Astrocyte (in vitro differentiated cells and primary cell): ENCODE results near the gene TNPO3.

Source experiments
- EZH2 ChIP-seq: IDR thresholded peaks from 2 replicates; pipeline ENCODE4 v1.6.1; 2012; ENCODE audit warnings: mild to moderate bottlenecking, low read length, inconsistent platforms; ENCODE audit not compliant: insufficient read depth
- TF ChIP-seq, protein P1 (sequence below): IDR thresholded peaks from 2 replicates; pipeline ENCODE4 v1.5.1; 2011; ENCODE audit warnings: low read depth, mild to moderate bottlenecking, inconsistent platforms, low read length, moderate library complexity; ENCODE audit not compliant: insufficient read depth

DNA sequence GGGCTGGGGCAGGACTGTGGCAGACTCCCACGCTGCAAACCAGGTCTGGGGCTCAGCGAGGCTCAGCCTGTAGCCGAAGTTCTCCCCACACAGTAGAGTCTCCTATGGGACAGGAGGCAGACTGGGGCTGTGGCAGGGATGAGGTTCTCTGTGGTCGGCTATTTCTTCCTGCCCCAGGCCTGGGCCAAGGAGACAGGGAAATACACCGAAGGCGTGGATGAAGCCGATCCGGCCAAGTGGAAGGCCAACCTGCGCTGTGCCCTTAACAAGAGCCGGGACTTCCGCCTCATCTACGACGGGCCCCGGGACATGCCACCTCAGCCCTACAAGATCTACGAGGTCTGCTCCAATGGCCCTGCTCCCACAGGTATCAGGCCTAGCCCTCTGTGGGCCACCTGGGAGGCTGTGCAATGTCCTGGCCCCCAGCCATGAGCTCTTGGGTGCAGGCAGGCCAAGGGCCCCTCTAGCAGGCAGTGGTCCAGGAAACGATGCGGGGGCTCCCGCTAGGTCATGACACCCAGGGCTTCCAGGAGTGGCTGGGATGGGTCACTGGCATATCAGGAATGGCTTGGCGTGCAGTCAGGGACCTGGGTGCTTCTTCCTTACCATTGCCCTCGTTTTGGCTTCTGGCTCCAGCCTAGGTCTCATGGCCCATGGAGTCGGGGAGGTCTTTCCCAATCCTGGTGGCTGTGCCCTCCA lies 109.1 kb downstream of the TNPO3 start:
- no peak for TF ChIP-seq EZH2
- TF ChIP-seq, protein P1, sequence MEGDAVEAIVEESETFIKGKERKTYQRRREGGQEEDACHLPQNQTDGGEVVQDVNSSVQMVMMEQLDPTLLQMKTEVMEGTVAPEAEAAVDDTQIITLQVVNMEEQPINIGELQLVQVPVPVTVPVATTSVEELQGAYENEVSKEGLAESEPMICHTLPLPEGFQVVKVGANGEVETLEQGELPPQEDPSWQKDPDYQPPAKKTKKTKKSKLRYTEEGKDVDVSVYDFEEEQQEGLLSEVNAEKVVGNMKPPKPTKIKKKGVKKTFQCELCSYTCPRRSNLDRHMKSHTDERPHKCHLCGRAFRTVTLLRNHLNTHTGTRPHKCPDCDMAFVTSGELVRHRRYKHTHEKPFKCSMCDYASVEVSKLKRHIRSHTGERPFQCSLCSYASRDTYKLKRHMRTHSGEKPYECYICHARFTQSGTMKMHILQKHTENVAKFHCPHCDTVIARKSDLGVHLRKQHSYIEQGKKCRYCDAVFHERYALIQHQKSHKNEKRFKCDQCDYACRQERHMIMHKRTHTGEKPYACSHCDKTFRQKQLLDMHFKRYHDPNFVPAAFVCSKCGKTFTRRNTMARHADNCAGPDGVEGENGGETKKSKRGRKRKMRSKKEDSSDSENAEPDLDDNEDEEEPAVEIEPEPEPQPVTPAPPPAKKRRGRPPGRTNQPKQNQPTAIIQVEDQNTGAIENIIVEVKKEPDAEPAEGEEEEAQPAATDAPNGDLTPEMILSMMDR: no peak
